Measurements from ENCODE around the gene BEGAIN. TPM values are rescaled to one million over a fixed set of nuclear protein-coding genes. Genes with fewer than 3 reads are reported as not detected.

BEGAIN gene
- total RNA-seq, 1 donor from 2014 or later = 0.54 TPM

- H3K4me1 ChIP-seq (ENCODE audit: insufficient read depth, low read length) = no peaks in the 10 kb centered on the region
- H3K4me3 ChIP-seq (ENCODE audit: insufficient read depth, low read depth, low read length) = no peak overlapping the region
- no peak overlapping the region for H2AFZ ChIP-seq (ENCODE audit: low read depth, low read length)
- Mint-ChIP-seq H3K4me3 (ENCODE audit: unreplicated experiment) (peak overlapping the region; percentile 62), H3K36me3 (ENCODE audit: low read depth, unreplicated experiment) (no peaks in the 10 kb centered on the region), H3K4me1 (ENCODE audit: low read depth, unreplicated experiment) (no peaks in the 10 kb centered on the region), H3K27ac (ENCODE audit: unreplicated experiment) (no peak overlapping the region), H3K27me3 (ENCODE audit: low read depth, unreplicated experiment) (peaks cover 59% of the 10 kb centered on the region), H3K9me3 (ENCODE audit: unreplicated experiment) (no peaks in the 10 kb centered on the region)
- DNase-seq (ENCODE audit: low read depth) (no peak), FAIRE-seq (no peak)
- H3K9ac ChIP-seq (ENCODE audit: low read length) = no peak overlapping the region
- TF ChIP-seq EZH2 (IDR thresholded peaks at IDR 0.05; ENCODE audit: insufficient read depth, low read length) (no peak), CTCF (IDR thresholded peaks at IDR 0.05; ENCODE audit: insufficient read depth, low read depth, low read length) (no peak)
- peaks cover 10% of the 10 kb centered on the region for H4K20me1 ChIP-seq (ENCODE audit: insufficient read depth, low read length)
- H3K4me2 ChIP-seq (ENCODE audit: low read length) = peak overlapping the region; percentile 82
- no peak overlapping the region for H3K27ac ChIP-seq (ENCODE audit: low read depth, low read length)
- H3K36me3 ChIP-seq (ENCODE audit: insufficient read depth, low read length) = no peaks in the 10 kb centered on the region
- H3K9me3 ChIP-seq (ENCODE audit: insufficient read depth, low read depth, low read length) = no peaks in the 10 kb centered on the region
- H3K27me3 ChIP-seq (ENCODE audit: insufficient read depth, low read length) = peaks cover 23% of the 10 kb centered on the region
- H3K79me2 ChIP-seq (ENCODE audit: insufficient read depth, low read length) = no peaks in the 10 kb centered on the region
Observed at GRCh38 chr14:100569734-100570286, 17.4 kb downstream of the BEGAIN start.

GRCh38 chr14:100568998-100569733, 18.1 kb downstream of the BEGAIN start:
- Mint-ChIP-seq H3K4me3 (ENCODE audit: unreplicated experiment) (peak overlapping the region; percentile 62), H3K27ac (ENCODE audit: unreplicated experiment) (no peak overlapping the region)

More at GRCh38 chr14:100568998-100569733, 18.1 kb downstream of the BEGAIN start:
- peaks cover 62% of the 10 kb centered on the region for H3K27me3 Mint-ChIP-seq (ENCODE audit: low read depth, unreplicated experiment)
- no peaks in the 10 kb centered on the region for H3K9me3 ChIP-seq (ENCODE audit: insufficient read depth, low read depth, low read length)
- H3K27ac ChIP-seq (ENCODE audit: low read depth, low read length) = no peak overlapping the region
- H3K4me1 Mint-ChIP-seq (ENCODE audit: low read depth, unreplicated experiment) = no peaks in the 10 kb centered on the region
- H2AFZ ChIP-seq (ENCODE audit: low read depth, low read length) = peak overlapping the region; percentile 41
- H3K4me1 ChIP-seq (ENCODE audit: insufficient read depth, low read length) = no peaks in the 10 kb centered on the region
- H3K9ac ChIP-seq (ENCODE audit: low read length) = peak overlapping the region; percentile 27
- TF ChIP-seq CTCF (IDR thresholded peaks at IDR 0.05; ENCODE audit: insufficient read depth, low read depth, low read length) = no peak
- TF ChIP-seq EZH2 (IDR thresholded peaks at IDR 0.05; ENCODE audit: insufficient read depth, low read length) = peak; percentile 22
- H3K9me3 Mint-ChIP-seq (ENCODE audit: unreplicated experiment) = no peaks in the 10 kb centered on the region
- H3K79me2 ChIP-seq (ENCODE audit: insufficient read depth, low read length) = no peaks in the 10 kb centered on the region
- FAIRE-seq (no peak), DNase-seq (ENCODE audit: low read depth) (no peak)
- H3K27me3 ChIP-seq (ENCODE audit: insufficient read depth, low read length) = peaks cover 23% of the 10 kb centered on the region
- H3K36me3 ChIP-seq (ENCODE audit: insufficient read depth, low read length) = no peaks in the 10 kb centered on the region
- no peaks in the 10 kb centered on the region for H3K36me3 Mint-ChIP-seq (ENCODE audit: low read depth, unreplicated experiment)
- peak overlapping the region; percentile 49 for H3K4me3 ChIP-seq (ENCODE audit: insufficient read depth, low read depth, low read length)
- peak overlapping the region; percentile 82 for H3K4me2 ChIP-seq (ENCODE audit: low read length)
- H4K20me1 ChIP-seq (ENCODE audit: insufficient read depth, low read length) = peaks cover 9% of the 10 kb centered on the region

Measured in astrocyte (in vitro differentiated cells and primary cell).